Head of caudate nucleus (tissue), 42 donors: Measurements from ENCODE around the gene SLC26A1.

Source experiments
- DNase-seq, 42 donors: peaks; one replicate each; pipeline versions ENCODE4 v3.0.0 to v3.0.0-alpha.2; 2020 to 2021; ENCODE audit warnings: mixed read lengths in 7 of 42
- intact Hi-C: fragments of 100-400 bp; cut with DNase I; formaldehyde crosslinking; loops from one replicate; pipeline ENCODE4 v1.15.0; 2022

Gene SLC26A1, protein sequence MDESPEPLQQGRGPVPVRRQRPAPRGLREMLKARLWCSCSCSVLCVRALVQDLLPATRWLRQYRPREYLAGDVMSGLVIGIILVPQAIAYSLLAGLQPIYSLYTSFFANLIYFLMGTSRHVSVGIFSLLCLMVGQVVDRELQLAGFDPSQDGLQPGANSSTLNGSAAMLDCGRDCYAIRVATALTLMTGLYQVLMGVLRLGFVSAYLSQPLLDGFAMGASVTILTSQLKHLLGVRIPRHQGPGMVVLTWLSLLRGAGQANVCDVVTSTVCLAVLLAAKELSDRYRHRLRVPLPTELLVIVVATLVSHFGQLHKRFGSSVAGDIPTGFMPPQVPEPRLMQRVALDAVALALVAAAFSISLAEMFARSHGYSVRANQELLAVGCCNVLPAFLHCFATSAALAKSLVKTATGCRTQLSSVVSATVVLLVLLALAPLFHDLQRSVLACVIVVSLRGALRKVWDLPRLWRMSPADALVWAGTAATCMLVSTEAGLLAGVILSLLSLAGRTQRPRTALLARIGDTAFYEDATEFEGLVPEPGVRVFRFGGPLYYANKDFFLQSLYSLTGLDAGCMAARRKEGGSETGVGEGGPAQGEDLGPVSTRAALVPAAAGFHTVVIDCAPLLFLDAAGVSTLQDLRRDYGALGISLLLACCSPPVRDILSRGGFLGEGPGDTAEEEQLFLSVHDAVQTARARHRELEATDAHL

DNA sequence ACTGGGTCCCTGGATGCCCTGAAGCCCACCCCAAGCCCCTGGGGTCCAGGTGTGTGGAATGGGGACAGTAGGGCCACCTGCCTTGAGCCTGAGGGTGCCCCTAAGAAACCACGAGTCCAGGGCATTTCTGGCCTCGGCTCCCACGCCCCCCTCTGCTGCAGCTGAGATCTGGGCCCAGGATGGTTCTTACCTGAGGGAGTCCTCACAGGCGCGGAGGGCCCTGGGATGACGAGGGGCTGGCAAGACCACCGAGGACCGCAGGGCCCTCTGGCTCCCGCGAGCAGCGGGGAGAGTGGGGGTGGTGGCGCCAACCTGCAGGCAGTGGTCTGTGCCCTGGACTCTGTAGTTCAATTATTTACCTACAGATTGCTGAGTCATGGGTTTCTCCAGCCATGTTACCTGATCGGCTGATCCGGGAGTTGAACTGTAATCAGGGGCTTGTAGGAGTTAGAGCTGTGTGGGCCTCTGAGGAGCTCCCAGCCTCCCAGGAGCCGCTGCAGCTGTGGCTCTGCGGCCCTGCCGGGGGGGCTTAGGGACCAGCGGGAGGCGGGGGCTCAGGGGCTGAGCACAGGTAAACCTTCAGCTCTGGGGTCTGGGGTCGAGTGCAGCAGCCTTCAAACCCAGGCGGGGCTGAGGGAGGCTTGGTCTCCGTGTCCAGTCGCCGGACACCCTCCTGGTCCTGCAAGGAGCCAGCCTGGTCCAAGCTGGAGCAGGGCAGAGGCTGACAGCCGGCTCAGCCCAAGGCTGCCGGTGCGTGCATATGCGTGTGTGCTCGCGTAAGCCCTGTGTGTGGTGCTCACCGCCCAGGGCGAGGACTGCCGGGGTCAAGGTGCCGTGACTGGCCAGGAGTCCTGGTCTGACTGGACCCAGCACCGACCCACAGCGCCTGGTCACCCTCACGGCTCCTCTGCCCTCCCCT, at the start of gene SLC26A1:
Gene SLC26A1 (minus strand): TSS at position 294 of the 919 bp plus-strand sequence. CDS start 1,701 bp downstream, outside the sequence.
- no peak for DNase-seq
- intact Hi-C loops: no loop called here

- peak in 1 of 42 donors; percentile 2 for DNase-seq
Measured at GRCh38 chr4:1042352-1043055, 49.3 kb upstream of the SLC26A1 start.

DNA sequence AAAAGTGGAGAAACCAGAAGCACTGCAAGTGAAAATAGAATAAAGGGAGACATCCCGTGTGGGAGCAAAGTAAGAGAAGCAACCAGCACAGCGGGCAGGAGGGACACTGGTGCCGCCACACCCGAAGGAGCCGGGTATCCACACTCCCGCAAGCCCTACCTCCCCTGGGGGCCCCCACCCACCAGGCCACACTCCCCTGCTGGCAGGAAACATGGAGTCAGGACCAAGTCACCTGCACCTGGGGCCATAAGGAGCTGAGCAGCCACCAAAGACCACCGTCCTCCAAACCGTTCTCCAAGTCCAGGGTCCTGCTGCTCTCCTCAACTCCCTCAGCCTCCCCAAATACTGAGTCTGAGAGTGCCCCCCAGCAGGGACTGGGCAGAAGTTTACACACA, 48.7 kb upstream of the SLC26A1 start:
- intact Hi-C loops: no loop called here
- no peak for DNase-seq

More at GRCh38 chr4:1042352-1043055, 49.3 kb upstream of the SLC26A1 start:
- intact Hi-C loops: no loop called here

DNA sequence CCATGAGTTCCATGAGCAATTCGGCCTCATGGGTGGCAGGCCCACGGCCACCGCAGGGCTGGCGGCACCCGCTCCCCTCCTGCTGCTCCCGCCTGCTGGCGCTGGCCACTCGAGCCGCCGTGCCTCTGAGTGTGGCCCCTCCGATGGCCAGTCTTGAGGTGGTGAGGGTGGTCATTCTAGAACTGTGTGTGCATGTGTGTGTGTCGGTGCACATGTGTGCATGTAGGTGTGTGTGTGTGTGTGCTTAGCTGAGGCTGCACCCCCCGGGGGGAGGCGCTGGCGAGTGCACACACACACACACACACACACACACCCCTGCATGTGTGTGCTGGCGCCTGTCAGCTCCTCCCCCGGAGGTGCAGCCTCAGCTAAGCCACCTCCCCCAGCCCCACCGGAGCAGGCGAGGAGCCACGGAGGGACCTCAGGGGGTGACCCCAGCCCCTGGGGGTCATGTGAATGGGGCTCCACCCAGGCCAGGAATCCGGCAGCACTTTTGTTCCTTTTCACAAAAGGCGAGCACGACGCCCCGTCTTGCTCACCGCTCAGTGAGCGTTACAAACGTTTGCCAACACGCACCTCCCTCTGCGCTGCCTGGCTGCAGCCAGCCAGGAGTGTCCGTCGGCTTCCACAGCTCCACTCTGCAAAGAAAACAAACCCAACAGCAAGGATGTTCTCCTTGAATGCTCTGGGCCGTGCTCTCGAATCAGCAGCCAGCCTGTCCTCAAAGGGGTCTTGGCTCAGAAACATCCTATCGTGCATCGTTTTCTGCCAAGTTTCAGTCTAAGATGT, 48.1 kb upstream of the SLC26A1 start:
- peak in 3 of 42 donors; percentile 9 to 62 (median 40) for DNase-seq
- intact Hi-C loops: no loop called here

DNA sequence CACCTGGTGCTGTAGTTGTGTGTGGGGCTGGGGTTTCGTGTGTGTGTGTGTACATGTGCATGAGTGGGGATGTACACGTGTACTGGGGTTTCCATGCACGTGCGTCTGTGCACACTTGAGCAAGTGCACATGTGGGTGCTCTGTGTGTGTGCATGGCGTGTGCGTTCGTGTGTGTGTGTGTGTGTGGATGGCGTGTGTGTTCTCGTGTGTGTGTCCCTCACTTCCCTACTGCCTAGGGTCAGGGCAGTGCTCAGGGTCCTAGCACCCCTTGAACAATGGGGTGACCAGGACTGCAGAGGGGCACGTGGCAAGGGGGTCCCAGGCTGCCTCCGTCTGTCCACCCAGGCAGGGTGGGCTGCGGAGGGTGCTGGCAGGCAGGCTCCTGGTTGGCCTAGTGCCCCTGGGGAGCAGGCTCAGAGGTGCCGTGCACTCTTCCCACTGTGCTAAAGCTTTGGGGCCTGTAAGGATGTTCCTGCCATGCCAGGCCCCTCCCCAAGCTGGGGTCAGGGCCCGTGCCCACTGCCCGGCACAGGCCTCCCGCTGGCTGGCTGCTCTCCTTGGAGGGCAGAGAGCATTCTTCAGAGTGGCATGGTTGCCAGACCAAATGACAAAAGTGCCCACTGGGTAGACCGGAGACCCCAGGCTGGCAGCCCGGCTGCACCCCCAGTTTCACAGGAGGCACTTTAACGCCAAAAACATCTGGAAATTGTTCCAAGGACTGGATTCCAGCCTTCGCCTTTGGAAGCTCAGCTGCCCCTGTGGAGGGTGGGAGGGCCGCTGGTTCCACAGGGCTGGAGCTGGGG, 47.3 kb upstream of the SLC26A1 start:
- no peak for DNase-seq
- intact Hi-C loops: no loop called here

DNA sequence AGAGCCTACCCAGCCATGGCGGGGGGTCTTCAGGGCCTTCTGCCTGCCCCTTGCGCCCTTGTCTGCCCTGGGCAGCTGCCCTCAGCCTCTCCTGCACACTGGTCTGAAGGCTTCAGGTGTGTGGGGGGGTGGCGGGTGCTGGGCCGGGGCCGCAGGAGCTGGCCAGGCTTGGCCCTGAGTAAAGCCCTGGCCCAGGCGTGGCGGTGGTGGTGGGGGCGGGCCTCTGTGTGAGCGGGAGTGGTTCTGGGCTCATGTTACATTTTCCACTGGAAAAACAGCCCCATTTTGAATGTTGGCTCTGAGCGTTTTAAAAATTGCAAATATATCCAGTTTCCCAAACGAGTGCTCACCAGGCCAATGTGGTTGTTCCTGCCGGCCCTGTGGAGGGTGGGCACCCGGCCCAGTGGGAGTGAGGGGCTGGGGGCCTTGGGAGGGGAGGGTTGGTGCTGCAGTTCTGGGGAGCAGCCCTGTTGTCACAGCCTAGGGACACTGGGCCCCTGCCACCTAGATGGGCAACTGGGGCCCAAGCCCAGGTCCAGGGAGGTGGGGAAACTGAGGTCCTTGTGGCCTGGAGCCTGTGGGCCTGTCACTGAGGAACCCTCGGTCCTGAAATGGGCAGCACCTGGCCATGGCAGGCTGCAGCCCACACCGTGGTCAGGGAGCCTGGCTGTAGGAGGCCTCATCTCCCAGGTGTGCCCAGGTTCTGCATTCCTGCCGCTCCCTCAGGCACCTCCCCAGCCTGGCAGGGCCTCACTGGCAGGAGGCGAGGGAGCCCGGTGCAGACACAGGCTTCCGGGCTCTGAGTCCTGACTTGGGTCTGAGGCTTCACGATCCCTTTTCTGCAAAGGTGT, 46.5 kb upstream of the SLC26A1 start:
- DNase-seq: no peak
- intact Hi-C loops: no loop called here

- intact Hi-C loops: no loop called here
- DNase-seq: no peak
Measured at GRCh38 chr4:1038948-1039492, 45.8 kb upstream of the SLC26A1 start.

GRCh38 chr4:1036976-1037810, 44.0 kb upstream of the SLC26A1 start:
- intact Hi-C loops: no loop called here
- DNase-seq: no peak

- intact Hi-C loops: no loop called here
- DNase-seq: no peak
Measured at GRCh38 chr4:1036095-1036494, 42.9 kb upstream of the SLC26A1 start.

GRCh38 chr4:1035510-1035909, 42.3 kb upstream of the SLC26A1 start:
- peak; percentile 78 to 96 (median 91) for DNase-seq
- intact Hi-C loops: loop anchor here (2.0 kb wide), 1 partner anchor 21 kb away; no protein-coding TSS in a partner anchor

GRCh38 chr4:1033840-1034551, 40.8 kb upstream of the SLC26A1 start:
- peak; percentile 17 to 85 (median 67) for DNase-seq
- intact Hi-C loops: loop anchor here (2.0 kb wide), 1 partner anchor 19 kb away; no protein-coding TSS in a partner anchor

DNA sequence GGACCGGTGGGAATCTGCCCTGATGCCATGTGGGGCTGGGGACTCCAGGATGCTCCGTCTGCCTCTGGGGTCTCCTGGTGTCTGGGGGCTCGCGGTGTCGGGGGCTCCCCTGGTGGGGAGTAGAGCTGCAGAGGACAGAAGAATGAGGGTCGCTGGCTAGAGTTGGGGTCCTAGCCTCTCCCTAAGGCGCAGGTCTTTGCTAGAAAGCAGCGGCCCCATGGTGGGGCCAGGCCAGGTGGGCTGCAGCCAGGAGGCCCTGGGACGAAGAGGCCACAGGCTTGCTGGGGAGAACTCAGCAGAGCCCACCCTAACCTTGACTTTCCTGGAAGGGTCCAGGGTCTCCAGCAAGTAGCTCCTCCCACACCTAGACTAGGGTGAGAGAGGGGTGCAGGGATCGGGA, 39.7 kb upstream of the SLC26A1 start:
- intact Hi-C loops: no loop called here
- DNase-seq: no peak

- DNase-seq: peak in 1 of 42 donors; percentile 46
Measured at GRCh38 chr4:1031956-1032795, 39.0 kb upstream of the SLC26A1 start.

More at GRCh38 chr4:1031956-1032795, 39.0 kb upstream of the SLC26A1 start:
- intact Hi-C loops: no loop called here
